NB4 (cell line): ENCODE measurements around the gene RHOV.

Experiments used
- DNase-seq: peaks from one replicate; pipeline ENCODE4 v3.0.0; 2010; ENCODE audit warnings: low read depth
- H3K4me3 ChIP-seq: one replicate; pipeline ENCODE4 v1.5.1; 2011; ENCODE audit warnings: mild to moderate bottlenecking, low read depth, low read length, moderate library complexity
- MYC ChIP-seq: IDR thresholded peaks from 2 replicates; pipeline ENCODE4 v1.6.1; 2011; ENCODE audit warnings: low read depth, low read length
- POLR2A ChIP-seq: IDR thresholded peaks from 2 replicates; pipeline ENCODE4 v1.6.1; 2011; ENCODE audit warnings: mild to moderate bottlenecking; ENCODE audit not compliant: insufficient read length; ENCODE audit errors: extremely low read depth
- TF ChIP-seq, protein P1 (sequence below): IDR thresholded peaks from one replicate; pipeline ENCODE4 v1.5.1; 2012; ENCODE audit warnings: low read depth, low read length
- TF ChIP-seq, protein P2 (sequence below): IDR thresholded peaks from 2 replicates; pipeline ENCODE4 v1.6.1; 2011; ENCODE audit warnings: low read depth, low read length

RHOV gene

DNA sequence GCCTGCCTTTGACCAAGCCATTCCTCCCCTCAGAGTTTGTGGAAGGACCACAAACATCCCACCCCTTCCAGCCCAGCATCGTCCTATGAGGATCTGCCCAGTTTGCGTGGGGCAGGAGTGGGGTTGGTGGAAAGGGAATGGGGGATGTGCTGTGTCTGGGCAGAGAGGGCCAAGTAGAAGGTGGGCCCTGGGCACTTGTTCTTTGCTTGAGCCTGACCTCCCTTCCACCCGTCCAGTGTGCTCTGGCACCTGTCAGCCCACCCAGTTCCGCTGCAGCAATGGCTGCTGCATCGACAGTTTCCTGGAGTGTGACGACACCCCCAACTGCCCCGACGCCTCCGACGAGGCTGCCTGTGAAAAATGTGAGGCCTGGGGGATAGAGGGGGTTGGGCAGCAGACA lies 19.9 kb downstream of the RHOV start:
- no peak for DNase-seq
- H3K4me3 ChIP-seq = no peak overlapping the region
- no peak for TF ChIP-seq MYC
- TF ChIP-seq, protein P1, sequence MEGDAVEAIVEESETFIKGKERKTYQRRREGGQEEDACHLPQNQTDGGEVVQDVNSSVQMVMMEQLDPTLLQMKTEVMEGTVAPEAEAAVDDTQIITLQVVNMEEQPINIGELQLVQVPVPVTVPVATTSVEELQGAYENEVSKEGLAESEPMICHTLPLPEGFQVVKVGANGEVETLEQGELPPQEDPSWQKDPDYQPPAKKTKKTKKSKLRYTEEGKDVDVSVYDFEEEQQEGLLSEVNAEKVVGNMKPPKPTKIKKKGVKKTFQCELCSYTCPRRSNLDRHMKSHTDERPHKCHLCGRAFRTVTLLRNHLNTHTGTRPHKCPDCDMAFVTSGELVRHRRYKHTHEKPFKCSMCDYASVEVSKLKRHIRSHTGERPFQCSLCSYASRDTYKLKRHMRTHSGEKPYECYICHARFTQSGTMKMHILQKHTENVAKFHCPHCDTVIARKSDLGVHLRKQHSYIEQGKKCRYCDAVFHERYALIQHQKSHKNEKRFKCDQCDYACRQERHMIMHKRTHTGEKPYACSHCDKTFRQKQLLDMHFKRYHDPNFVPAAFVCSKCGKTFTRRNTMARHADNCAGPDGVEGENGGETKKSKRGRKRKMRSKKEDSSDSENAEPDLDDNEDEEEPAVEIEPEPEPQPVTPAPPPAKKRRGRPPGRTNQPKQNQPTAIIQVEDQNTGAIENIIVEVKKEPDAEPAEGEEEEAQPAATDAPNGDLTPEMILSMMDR = no peak

DNA sequence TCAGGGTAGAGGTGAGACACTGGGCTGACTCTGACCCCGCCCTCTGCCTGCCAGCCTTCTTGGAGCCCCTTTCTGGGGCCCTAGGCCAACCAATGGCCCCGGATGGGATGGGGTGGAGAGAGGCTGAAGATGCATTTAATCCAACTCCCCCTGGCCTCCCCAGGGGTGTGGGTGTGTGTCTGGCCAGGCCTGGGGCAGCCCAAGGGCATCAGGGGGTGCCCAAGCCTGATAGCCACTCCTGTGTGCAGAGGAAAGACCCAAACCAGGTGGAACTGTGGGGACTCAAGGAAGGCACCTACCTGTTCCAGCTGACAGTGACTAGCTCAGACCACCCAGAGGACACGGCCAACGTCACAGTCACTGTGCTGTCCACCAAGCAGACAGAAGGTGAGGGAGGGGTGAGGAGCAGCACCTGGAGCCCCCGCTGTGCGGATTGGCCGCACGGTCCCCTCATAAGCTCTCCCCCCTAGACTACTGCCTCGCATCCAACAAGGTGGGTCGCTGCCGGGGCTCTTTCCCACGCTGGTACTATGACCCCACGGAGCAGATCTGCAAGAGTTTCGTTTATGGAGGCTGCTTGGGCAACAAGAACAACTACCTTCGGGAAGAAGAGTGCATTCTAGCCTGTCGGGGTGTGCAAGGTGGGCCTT lies 20.7 kb downstream of the RHOV start:
- H3K4me3 ChIP-seq = no peak overlapping the region
- DNase-seq = no peak
- no peak for TF ChIP-seq MYC
- TF ChIP-seq, protein P2, sequence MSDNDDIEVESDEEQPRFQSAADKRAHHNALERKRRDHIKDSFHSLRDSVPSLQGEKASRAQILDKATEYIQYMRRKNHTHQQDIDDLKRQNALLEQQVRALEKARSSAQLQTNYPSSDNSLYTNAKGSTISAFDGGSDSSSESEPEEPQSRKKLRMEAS = no peak
- TF ChIP-seq, protein P1 = no peak
- no peak for TF ChIP-seq POLR2A

DNA sequence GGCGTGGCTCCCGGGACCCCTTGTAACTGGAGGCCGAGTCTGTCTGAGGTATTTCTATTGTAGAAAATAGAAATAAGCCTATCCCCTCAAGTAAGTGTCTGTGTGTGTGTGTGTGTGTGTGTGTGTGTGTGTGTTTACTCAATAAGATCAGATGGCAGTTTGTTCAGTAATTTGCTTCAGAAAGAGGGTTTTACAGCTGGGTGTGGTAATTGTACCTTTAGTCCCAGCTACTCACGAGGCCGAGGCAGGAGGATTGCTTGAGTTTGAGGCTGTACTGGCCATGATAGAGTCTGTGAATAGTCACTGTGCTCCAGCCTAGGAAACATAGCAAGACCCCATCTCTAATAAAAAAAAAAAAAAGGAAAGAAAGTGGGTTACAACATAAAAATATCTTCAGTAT lies 21.5 kb downstream of the RHOV start:
- H3K4me3 ChIP-seq = no peak overlapping the region
- TF ChIP-seq, protein P2 = no peak
- no peak for TF ChIP-seq MYC
- TF ChIP-seq, protein P1 = no peak
- DNase-seq = no peak

DNA sequence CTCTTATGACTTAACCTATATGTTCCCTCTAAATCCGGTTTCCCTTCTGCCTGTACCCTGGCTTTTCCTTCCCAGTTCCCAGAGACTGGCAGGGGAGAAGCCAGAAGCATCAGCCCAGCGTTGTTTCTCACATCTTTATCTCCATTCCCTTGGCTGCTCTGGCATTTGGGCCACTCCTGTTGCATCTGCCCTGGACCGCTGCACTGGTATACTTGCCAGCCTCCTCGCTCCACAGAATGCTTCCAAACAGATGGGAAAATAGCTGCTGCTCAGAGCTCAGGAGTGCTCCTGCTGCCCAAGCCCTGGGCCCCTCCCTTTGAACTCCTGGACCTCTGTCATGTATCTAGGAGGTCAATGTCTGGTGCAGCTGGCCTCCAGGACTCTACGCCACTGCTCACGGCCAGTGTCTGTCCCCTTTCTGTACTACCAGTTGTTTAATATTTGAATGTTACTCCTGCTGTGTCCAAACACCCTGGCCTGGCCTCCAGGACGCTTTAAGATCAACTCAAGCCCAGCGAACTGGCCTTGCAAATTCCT lies 23.4 kb downstream of the RHOV start:
- TF ChIP-seq, protein P1 = no peak
- TF ChIP-seq, protein P2 = no peak
- TF ChIP-seq POLR2A (no peak), MYC (no peak)
- no peak overlapping the region for H3K4me3 ChIP-seq
- no peak for DNase-seq

DNA sequence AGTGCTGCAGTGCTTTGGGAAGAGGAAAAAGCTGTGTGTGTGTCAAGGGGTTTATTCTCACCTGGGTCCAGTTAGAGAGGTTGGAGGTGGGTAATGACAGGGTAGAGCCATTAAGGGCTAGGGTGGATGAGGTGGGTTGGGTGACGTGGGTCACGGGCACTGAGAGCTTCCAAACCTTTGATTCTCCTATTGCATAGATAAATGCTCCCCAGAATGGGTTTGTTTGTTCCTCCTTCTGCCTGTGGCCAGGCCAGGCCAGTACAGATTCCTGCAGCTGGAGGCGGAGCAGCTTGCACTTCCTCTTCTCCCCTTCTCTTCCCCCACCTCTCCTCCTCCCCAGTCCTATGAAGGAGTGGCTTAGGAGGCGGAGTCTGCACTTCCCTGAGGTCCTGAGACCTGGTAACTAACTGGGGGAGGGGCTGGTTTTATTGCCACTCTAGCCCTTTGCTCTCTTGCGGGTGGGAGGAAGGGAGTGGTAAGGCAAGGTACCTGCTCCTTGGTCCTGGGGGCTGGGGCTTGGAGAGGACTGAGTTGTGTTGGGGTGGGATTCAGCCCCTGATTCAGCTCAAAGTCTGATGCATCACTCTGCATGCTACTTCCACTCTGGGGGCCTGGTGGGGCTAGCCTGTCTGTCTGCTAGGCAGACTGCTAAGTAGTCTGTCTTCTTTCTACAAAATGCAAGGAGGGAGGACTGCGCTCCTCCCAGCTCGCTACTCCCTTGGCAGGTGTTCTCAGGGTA lies 26.6 kb downstream of the RHOV start:
- no peak for TF ChIP-seq POLR2A
- TF ChIP-seq MYC = peak; percentile 79
- TF ChIP-seq, protein P1 = no peak
- TF ChIP-seq, protein P2 = peak; percentile 69
- H3K4me3 ChIP-seq = peak overlapping the region; percentile 28
- DNase-seq = peak; percentile 95
